Heart left ventricle (tissue), 16 donors: ENCODE results near the gene TAOK2. TPM values are rescaled to one million over a fixed set of nuclear protein-coding genes. Genes with fewer than 3 reads are reported as not detected.

Experiments
- ATAC-seq, 4 donors: fragments of 200-7000 bp; cut with Tn5 transposase; one replicate each; pipeline ENCODE4 v1.9.1; 2020 to 2022; ENCODE audit warnings: moderate library complexity in 4 of 4, mild to moderate bottlenecking in 3 of 4, moderate number of reproducible peaks in 1 of 4
- DNase-seq, 5 donors: peaks; one replicate each; pipeline ENCODE4 v3.0.0-alpha.2; 2020
- H3K27ac ChIP-seq, 12 donors: fragments of 200-600 bp; sonication (generic) in 4 of 12; one replicate each; pipeline versions ENCODE4 v1.5.0 to v1.8.0; 2016 to 2022; ENCODE audit warnings: mild to moderate bottlenecking in 2 of 12
- H3K27me3 ChIP-seq, 9 donors: fragments of 200-600 bp; sonication (generic) in 2 of 9; one replicate each; pipeline versions ENCODE4 v1.5.1 to v1.8.0; 2016 to 2022; ENCODE audit warnings: mild to moderate bottlenecking in 3 of 9
- H3K36me3 ChIP-seq, 9 donors: fragments of 200-600 bp; sonication (generic) in 2 of 9; one replicate each; pipeline versions ENCODE4 v1.5.0 to v1.8.0; 2018 to 2022; ENCODE audit warnings: mild to moderate bottlenecking in 2 of 9
- H3K4me1 ChIP-seq, 12 donors: fragments of 200-600 bp; sonication (generic) in 4 of 12; one replicate each; pipeline versions ENCODE4 v1.5.0 to v1.8.0; 2016 to 2022; ENCODE audit warnings: mild to moderate bottlenecking in 3 of 12
- H3K4me3 ChIP-seq, 12 donors: fragments of 200-600 bp; sonication (generic) in 4 of 12; one replicate each; pipeline versions ENCODE4 v1.5.0 to v1.8.0; 2017 to 2022; ENCODE audit warnings: mild to moderate bottlenecking in 9 of 12, moderate library complexity in 4 of 12
- H3K9me3 ChIP-seq, 12 donors: fragments of 200-600 bp; sonication (generic) in 4 of 12; one replicate each; pipeline versions ENCODE4 v1.5.0 to v1.8.0; 2016 to 2022; ENCODE audit warnings: mild to moderate bottlenecking in 1 of 12
- CTCF ChIP-seq, 12 donors: fragments of 200-600 bp; sonication (generic) in 4 of 12; IDR thresholded peaks; one replicate each; pipeline versions ENCODE4 v1.5.0 to v1.8.0; 2018 to 2022; ENCODE audit warnings: antibody characterized with exemption in 12 of 12, mild to moderate bottlenecking in 5 of 12
- POLR2A ChIP-seq, 2 donors: fragments of 450-650 bp; IDR thresholded peaks; one replicate each; pipeline ENCODE4 v1.6.1; 2017; ENCODE audit warnings: antibody characterized with exemption in 2 of 2, mild to moderate bottlenecking in 2 of 2, moderate library complexity in 2 of 2
- WGBS, 4 donors: extraction: QIAGEN DNeasy Blood & Tissue Kit in 2 of 4; methylation state at CpG; one replicate each; pipeline versions ENCODE4 v1.1.5 to v1.1.7; 2013 to 2018; 5-methylcytosine and 5-hydroxymethylcytosine counted together
- intact Hi-C, 10 donors: fragments of 100-400 bp; cut with DNase I; formaldehyde crosslinking; loops; one replicate each; pipeline versions ENCODE4 v1.11.1 to v1.14.2; 2022
- polyA plus RNA-seq, 2 donors: library from polyadenylated mRNA; stranded (reverse); fragments of 200-250 nt; gene quantifications; one replicate each; pipeline ENCODE4 v1.2.3, GENCODE V29; 2013
- total RNA-seq, 9 donors: library from RNA; depleted of rRNA in 2 of 9; stranded (reverse); fragments of >200 nt in 2 of 9; fragmentation: NEBNext Ultra II Directional in 3 of 9; extraction: Animal tissue kit (Norgen Biotek cat#: 25700) in 3 of 9; gene quantifications; one replicate each; pipeline versions ENCODE4 v1.1.0 to v1.2.4, GENCODE V29; 2016 to 2023
- donor health status: ischemic (EF 13 %, LVEDD 7.1; RV severe dilation, severe dysfunction).
- donor health status: healthy with polysubstance abuse.
- donor health status: DM: no; HTN: yes; CAD: no.
- donor health status: DM: no; HTN: no; CAD: no.
- donor health status: ischemic (EF 25% LVEDD 6.9; RV normal size, moderate dysfunction).
- donor health status: ischemic (EF 25% LVEDD 5.7; RV mildly dilated, moderate dysfunction).
- donor health status: healthy.
- donor health status: DM: yes; HTN: yes; CAD: no.
- donor health status: ischemic (EF 35%, LVEDD 5.7; RV mildly dilated, moderate dysfunction).
- donor health status: nonischemic (EF 11% LVEDD 7.7; RV severe dilation, severe dysfunction).
- donor health status: DM: yes; HTN: yes; CAD: no.
- donor health status: PGD.
- donor health status: ischemic (EF 29% LVEDD 5.4; RV normal size, mild dysfunction).
- donor health status: nonischemic (EF 23%, LVEDD 6.1; RV moderate dilation, normal function).

The TAOK2 gene
- total and polyA plus RNA-seq, 11 donors: 29.5 to 47.9 (median 35.7) TPM

- WGBS, 4 donors: 58 to 64% (median 60%) methylated on average over 10 of the region's 10 CpGs
- H3K27ac ChIP-seq: peak overlapping the region; percentile 76 to 98 (median 96)
- no peaks in the 10 kb centered on the region for H3K9me3 ChIP-seq
- H3K27me3 ChIP-seq: no peaks in the 10 kb centered on the region
- DNase-seq (no peak), ATAC-seq (no peak)
- intact Hi-C loops: loop anchor here in 6 of 10 donors (1.0 to 5.0 kb wide), 3 partner anchors 34 to 36 kb away; partner anchors contain the start of genes HIRIP3 (in 4 of the 6), INO80E (in 4 of the 6) and KCTD13 (in 3 of the 6)
- peaks cover 0 to 35% (median 18%) of the 10 kb centered on the region in 12 donors for H3K4me1 ChIP-seq
- peak overlapping the region; percentile 59 to 98 (median 76) for H3K4me3 ChIP-seq
- no peak for TF ChIP-seq CTCF (IDR thresholded peaks at IDR 0.05)
- no peak for TF ChIP-seq POLR2A (IDR thresholded peaks at IDR 0.05)
- peaks cover 0 to 22% (median 5%) of the 10 kb centered on the region in 9 donors for H3K36me3 ChIP-seq
Observed at GRCh38 chr16:29961127-29961478, 12.6 kb upstream of the TAOK2 start.

- intact Hi-C loops: loop anchor here in 8 of 10 donors (1.0 to 5.0 kb wide), 5 partner anchors 12 to 99 kb away; partner anchors contain the start of genes HIRIP3 (in 4 of the 8), INO80E (in 4 of the 8), KCTD13 (in 3 of the 8) and CDIPT (in 1 of the 8)
- Histone ChIP-seq H3K27me3 (no peaks in the 10 kb centered on the region), H3K4me1 (peaks cover 0 to 35% (median 18%) of the 10 kb centered on the region in 12 donors), H3K36me3 (peaks cover 0 to 27% (median 8%) of the 10 kb centered on the region in 9 donors), H3K27ac (peak within 1 kb of the TSS; percentile 76 to 98 (median 96)), H3K4me3 (peak within 1 kb of the TSS; percentile 59 to 98 (median 76)), H3K9me3 (no peaks in the 10 kb centered on the region)
- TF ChIP-seq POLR2A (IDR thresholded peaks at IDR 0.05) (peak in 1 of 2 donors; percentile 85), CTCF (IDR thresholded peaks at IDR 0.05) (peak; percentile 23 to 67 (median 48))
- peak; percentile 93 to 97 (median 94) for DNase-seq
- peak; percentile 89 to 99 (median 97) for ATAC-seq
- 1% methylated on average over 39 to 75 of the region's 75 CpGs for WGBS, 4 donors
Observed at GRCh38 chr16:29961479-29962343, 12.0 kb upstream of the TAOK2 start, which contains the start of gene TMEM219. Gene TMEM219, plus strand, starts transcription at chr16:29962079. Its CDS starts 1,065 bp downstream, at chr16:29963144.

- peak in 2 of 5 donors; percentile 41 to 46 for DNase-seq
Observed at GRCh38 chr16:29962344-29962994, 11.2 kb upstream of the TAOK2 start.

More at GRCh38 chr16:29962344-29962994, 11.2 kb upstream of the TAOK2 start:
- Histone ChIP-seq H3K27me3 (no peaks in the 10 kb centered on the region), H3K27ac (peak overlapping the region; percentile 76 to 98 (median 96)), H3K9me3 (no peaks in the 10 kb centered on the region), H3K36me3 (peaks cover 0 to 35% (median 13%) of the 10 kb centered on the region in 9 donors), H3K4me1 (peaks cover 0 to 35% (median 18%) of the 10 kb centered on the region in 12 donors), H3K4me3 (peak overlapping the region; percentile 59 to 98 (median 76))
- TF ChIP-seq CTCF (IDR thresholded peaks at IDR 0.05): no peak
- WGBS, 4 donors: 8 to 13% (median 12%) methylated on average over 18 of the region's 18 CpGs
- intact Hi-C loops: loop anchor here in 8 of 10 donors (1.0 to 5.0 kb wide), 4 partner anchors 11 to 100 kb away; partner anchors contain the start of genes HIRIP3 (in 4 of the 8), INO80E (in 4 of the 8), KCTD13 (in 3 of the 8) and CDIPT (in 1 of the 8)
- ATAC-seq: peak; percentile 47 to 84 (median 62)
